ENCODE results near the gene ARHGEF10L. TPM values are rescaled to one million over a fixed set of nuclear protein-coding genes. Genes with fewer than 3 reads are reported as not detected.
"Not testable (repeated sequence)": the region's sequence is repeated elsewhere in the genome, so short reads cannot be mapped to it uniquely, and the experiment has no call there.

Gene ARHGEF10L
- total RNA-seq, 2 experiments from 2014 or later: not detected

- no peak overlapping the region for H3K27ac Mint-ChIP-seq
- no peaks in the 10 kb centered on the region for H3K36me3 Mint-ChIP-seq (ENCODE audit: low read depth)
- POLR2A ChIA-PET: no interaction called here
- H3K4me3 Mint-ChIP-seq: no peak overlapping the region
- no peaks in the 10 kb centered on the region for H3K9me3 Mint-ChIP-seq
- no peaks in the 10 kb centered on the region for H3K27me3 Mint-ChIP-seq
- no peaks in the 10 kb centered on the region for H3K4me1 Mint-ChIP-seq
- CTCF ChIA-PET: no interaction called here
- DNase-seq: no peak
Measured at GRCh38 chr1:17614586-17614985, 75.1 kb downstream of the ARHGEF10L start.

- Mint-ChIP-seq H3K4me1 (no peaks in the 10 kb centered on the region), H3K9me3 (no peaks in the 10 kb centered on the region), H3K27me3 (no peaks in the 10 kb centered on the region), H3K36me3 (ENCODE audit: low read depth) (no peaks in the 10 kb centered on the region), H3K4me3 (no peak overlapping the region), H3K27ac (no peak overlapping the region)
- DNase-seq: no peak
- CTCF ChIA-PET: interaction anchor here (0.6 kb wide), 1 partner anchor 841 kb away, joined by 3 read pairs; no protein-coding TSS in a partner anchor
- POLR2A ChIA-PET: no interaction called here
Measured at GRCh38 chr1:17615157-17615556, 75.7 kb downstream of the ARHGEF10L start.

GRCh38 chr1:17615959-17616358 lies 76.5 kb downstream of the ARHGEF10L start:
- ChIA-PET CTCF (interaction anchor here (1.0 kb wide), 1 partner anchor 9 kb away, joined by 3 read pairs; no protein-coding TSS in a partner anchor), POLR2A (no interaction called here)
- H3K4me3 Mint-ChIP-seq: no peak overlapping the region

GRCh38 chr1:17616731-17617279 lies 77.3 kb downstream of the ARHGEF10L start:
- H3K4me3 Mint-ChIP-seq: no peak overlapping the region
- ChIA-PET CTCF (interaction anchor here (1.0 kb wide), 1 partner anchor 10 kb away, joined by 3 read pairs; no protein-coding TSS in a partner anchor), POLR2A (no interaction called here)
- no peaks in the 10 kb centered on the region for H3K27me3 Mint-ChIP-seq
- H3K36me3 Mint-ChIP-seq (ENCODE audit: low read depth): no peaks in the 10 kb centered on the region
- no peaks in the 10 kb centered on the region for H3K4me1 Mint-ChIP-seq
- no peak for DNase-seq
- no peak overlapping the region for H3K27ac Mint-ChIP-seq
- H3K9me3 Mint-ChIP-seq: no peaks in the 10 kb centered on the region

More at GRCh38 chr1:17615959-17616358, 76.5 kb downstream of the ARHGEF10L start:
- Mint-ChIP-seq H3K9me3 (no peaks in the 10 kb centered on the region), H3K4me1 (no peaks in the 10 kb centered on the region), H3K36me3 (ENCODE audit: low read depth) (no peaks in the 10 kb centered on the region), H3K27ac (no peak overlapping the region), H3K27me3 (no peaks in the 10 kb centered on the region)
- no peak for DNase-seq

- Mint-ChIP-seq H3K36me3 (ENCODE audit: low read depth) (no peaks in the 10 kb centered on the region), H3K27me3 (no peaks in the 10 kb centered on the region), H3K4me3 (no peak overlapping the region), H3K9me3 (no peaks in the 10 kb centered on the region), H3K27ac (no peak overlapping the region), H3K4me1 (no peaks in the 10 kb centered on the region)
- DNase-seq: no peak
- POLR2A ChIA-PET: no interaction called here
- CTCF ChIA-PET: no interaction called here
Measured at GRCh38 chr1:17617787-17618557, 78.5 kb downstream of the ARHGEF10L start.

- ChIA-PET CTCF (no interaction called here), POLR2A (no interaction called here)
- H3K36me3 Mint-ChIP-seq (ENCODE audit: low read depth): no peaks in the 10 kb centered on the region
- no peak overlapping the region for H3K4me3 Mint-ChIP-seq
- no peaks in the 10 kb centered on the region for H3K4me1 Mint-ChIP-seq
- H3K9me3 Mint-ChIP-seq: no peaks in the 10 kb centered on the region
- H3K27me3 Mint-ChIP-seq: no peaks in the 10 kb centered on the region
- H3K27ac Mint-ChIP-seq: no peak overlapping the region
- no peak for DNase-seq
Measured at GRCh38 chr1:17618558-17619247, 79.2 kb downstream of the ARHGEF10L start.

- no peaks in the 10 kb centered on the region for H3K27me3 Mint-ChIP-seq
- CTCF ChIA-PET: no interaction called here
- POLR2A ChIA-PET: no interaction called here
- H3K27ac Mint-ChIP-seq: no peak overlapping the region
- no peak overlapping the region for H3K4me3 Mint-ChIP-seq
- H3K4me1 Mint-ChIP-seq: no peaks in the 10 kb centered on the region
- H3K9me3 Mint-ChIP-seq: no peaks in the 10 kb centered on the region
- H3K36me3 Mint-ChIP-seq (ENCODE audit: low read depth): no peaks in the 10 kb centered on the region
- DNase-seq: no peak
Measured at GRCh38 chr1:17620448-17620847, 81.0 kb downstream of the ARHGEF10L start.

GRCh38 chr1:17621691-17622090 lies 82.2 kb downstream of the ARHGEF10L start:
- Mint-ChIP-seq H3K9me3 (no peaks in the 10 kb centered on the region), H3K4me3 (no peak overlapping the region), H3K36me3 (ENCODE audit: low read depth) (no peaks in the 10 kb centered on the region), H3K27ac (no peak overlapping the region), H3K27me3 (no peaks in the 10 kb centered on the region), H3K4me1 (no peaks in the 10 kb centered on the region)
- ChIA-PET POLR2A (no interaction called here), CTCF (no interaction called here)
- no peak for DNase-seq

- H3K9me3 Mint-ChIP-seq: no peaks in the 10 kb centered on the region
- ChIA-PET POLR2A (no interaction called here), CTCF (no interaction called here)
- H3K36me3 Mint-ChIP-seq (ENCODE audit: low read depth): no peaks in the 10 kb centered on the region
- no peak overlapping the region for H3K27ac Mint-ChIP-seq
- no peaks in the 10 kb centered on the region for H3K4me1 Mint-ChIP-seq
- H3K4me3 Mint-ChIP-seq: no peak overlapping the region
- DNase-seq: no peak
- no peaks in the 10 kb centered on the region for H3K27me3 Mint-ChIP-seq
Measured at GRCh38 chr1:17622823-17623222, 83.3 kb downstream of the ARHGEF10L start.

GRCh38 chr1:17624611-17625233 lies 85.2 kb downstream of the ARHGEF10L start:
- POLR2A ChIA-PET: no interaction called here
- Mint-ChIP-seq H3K27ac (no peak overlapping the region), H3K4me3 (no peak overlapping the region), H3K4me1 (no peaks in the 10 kb centered on the region), H3K36me3 (ENCODE audit: low read depth) (no peaks in the 10 kb centered on the region), H3K9me3 (no peaks in the 10 kb centered on the region), H3K27me3 (no peaks in the 10 kb centered on the region)
- CTCF ChIA-PET: no interaction called here
- no peak for DNase-seq

- no peak overlapping the region for H3K4me3 Mint-ChIP-seq
- H3K27ac Mint-ChIP-seq: no peak overlapping the region
- no peak for DNase-seq
- H3K27me3 Mint-ChIP-seq: no peaks in the 10 kb centered on the region
- H3K9me3 Mint-ChIP-seq: no peaks in the 10 kb centered on the region
- CTCF ChIA-PET: no interaction called here
- no peaks in the 10 kb centered on the region for H3K4me1 Mint-ChIP-seq
- POLR2A ChIA-PET: no interaction called here
- no peaks in the 10 kb centered on the region for H3K36me3 Mint-ChIP-seq (ENCODE audit: low read depth)
Measured at GRCh38 chr1:17627239-17628052, 87.9 kb downstream of the ARHGEF10L start.

- H3K4me1 Mint-ChIP-seq; H3K9me3 Mint-ChIP-seq; H3K4me3 Mint-ChIP-seq; H3K27ac Mint-ChIP-seq; POLR2A ChIA-PET; DNase-seq; H3K27me3 Mint-ChIP-seq; H3K36me3 Mint-ChIP-seq (ENCODE audit: low read depth): not testable (repeated sequence)
- CTCF ChIA-PET: interaction anchor here (0.7 kb wide), 1 partner anchor 492 kb away, joined by 4 read pairs; no protein-coding TSS in a partner anchor
Measured at GRCh38 chr1:17629046-17629445, 89.5 kb downstream of the ARHGEF10L start.
